NOMO-1 (cell line): ENCODE measurements around the gene ARIH1.
"Not testable (repeated sequence)": the region's sequence is repeated elsewhere in the genome, so short reads cannot be mapped to it uniquely, and the experiment has no call there.

Source experiments
- DNase-seq, 2 experiments: peaks; one replicate each; lab custom pipeline; 2025; ENCODE audit not compliant: unreplicated experiment in 2 of 2; lab: John Stamatoyannopoulos, UW

ARIH1 gene

GRCh38 chr15:72473614-72474465 lies at the start of gene ARIH1:
TSS of gene ARIH1 (plus strand) at chr15:72474330. CDS start at chr15:72474640, 310 bp downstream.
- peak; percentile 89 to 91 for DNase-seq

DNA sequence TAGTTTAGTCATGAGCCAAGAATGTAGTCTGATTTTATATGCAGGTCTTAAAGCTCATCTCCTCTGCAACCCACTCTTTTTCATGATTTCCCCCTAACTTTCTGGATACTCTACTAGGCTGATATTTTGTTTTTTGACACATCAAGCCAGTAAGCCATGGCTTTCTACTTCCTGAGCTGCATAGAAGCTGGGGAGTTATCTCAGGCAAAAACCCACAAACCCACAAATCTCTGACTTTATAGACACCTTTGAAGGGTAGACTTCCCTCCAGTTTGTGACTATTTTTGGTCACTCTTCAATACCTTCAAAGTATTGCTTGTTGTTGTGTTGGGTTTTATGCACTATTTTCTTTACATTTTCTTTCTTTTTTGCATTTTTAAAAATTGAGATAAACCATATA lies 47.4 kb upstream of the ARIH1 start:
- no peak for DNase-seq

GRCh38 chr15:72437650-72438316 lies 36.3 kb upstream of the ARIH1 start:
- no peak for DNase-seq

GRCh38 chr15:72442848-72443247 lies 31.3 kb upstream of the ARIH1 start:
- not testable (repeated sequence) for DNase-seq

DNA sequence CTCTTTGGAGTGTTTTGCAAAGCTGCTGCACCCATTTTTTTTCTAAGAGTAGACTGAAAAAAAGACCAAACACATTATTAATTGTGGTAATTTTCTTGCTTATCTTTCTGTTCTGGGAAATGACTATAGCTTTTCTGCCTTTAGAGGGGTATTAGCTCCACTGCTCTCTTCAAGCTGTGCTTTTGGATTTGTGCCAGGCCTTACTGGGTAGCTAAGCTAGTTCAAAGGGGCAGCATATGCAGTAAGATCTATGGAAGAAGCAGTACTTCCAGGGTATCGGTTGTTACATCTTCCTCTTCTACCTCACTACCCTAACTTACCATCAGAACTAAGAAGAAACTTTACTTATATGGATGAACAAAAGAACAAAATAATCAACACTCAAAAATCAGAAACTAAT lies 28.7 kb upstream of the ARIH1 start:
- no peak for DNase-seq

GRCh38 chr15:72450805-72451204 lies 23.3 kb upstream of the ARIH1 start:
- DNase-seq: no peak

GRCh38 chr15:72451224-72451623 lies 22.9 kb upstream of the ARIH1 start:
- no peak for DNase-seq

DNA sequence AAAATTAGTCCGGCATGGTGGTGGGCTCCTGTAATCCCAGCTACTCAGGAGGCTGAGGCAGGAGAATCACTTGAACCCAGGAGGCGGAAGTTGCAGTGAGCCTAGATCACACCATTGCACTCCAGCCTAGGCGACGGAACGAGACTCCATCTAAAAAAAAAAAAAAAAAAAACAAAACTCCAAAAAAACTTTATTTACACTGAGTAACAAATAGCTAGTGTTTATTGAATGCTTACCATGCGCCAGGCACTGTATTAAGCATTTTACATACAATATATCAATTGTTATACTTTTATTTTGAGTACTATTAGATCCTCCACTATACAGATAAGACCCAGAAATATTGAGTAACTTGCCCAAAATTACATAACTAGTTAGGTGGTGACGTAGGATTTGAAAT lies 17.4 kb upstream of the ARIH1 start:
- no peak for DNase-seq

DNA sequence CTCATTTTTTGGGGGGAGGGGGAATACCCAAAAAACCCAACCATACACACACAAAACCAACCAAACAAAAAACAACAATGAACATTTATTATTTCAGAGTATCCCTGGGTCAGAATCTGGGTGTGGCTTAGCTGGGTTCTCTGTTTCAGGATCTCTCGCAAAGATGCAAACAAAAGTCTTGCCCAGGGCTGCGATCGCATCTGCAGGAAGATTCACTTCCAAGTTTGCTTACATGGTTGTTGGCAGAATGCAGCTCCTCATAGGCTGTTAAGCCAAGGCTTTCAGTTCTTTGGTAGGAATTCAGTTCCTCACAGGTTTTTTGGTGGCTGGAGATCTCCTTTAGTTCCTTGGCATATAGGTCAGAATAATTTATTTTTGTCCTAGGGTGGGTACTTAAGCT lies 13.7 kb upstream of the ARIH1 start:
- DNase-seq: no peak

DNA sequence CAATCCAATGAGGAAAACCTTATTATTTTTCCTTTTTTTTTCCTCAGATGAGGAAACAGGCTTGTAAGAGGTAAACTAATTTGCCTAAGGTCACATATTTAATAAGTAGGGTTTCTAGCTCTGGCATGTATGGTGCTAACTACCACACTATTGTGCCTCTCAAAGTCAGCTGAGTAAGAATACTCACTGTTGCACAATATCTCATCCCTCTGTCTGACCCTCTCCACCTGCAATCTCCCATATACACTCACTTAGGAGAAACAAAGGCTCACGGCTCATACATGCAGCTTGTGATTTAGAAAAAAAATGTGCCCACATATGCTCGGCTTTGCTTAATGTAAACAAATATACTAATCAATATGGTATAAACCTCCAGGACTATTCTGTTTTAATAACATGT lies 10.4 kb upstream of the ARIH1 start:
- no peak for DNase-seq

GRCh38 chr15:72464251-72464650 lies 9.9 kb upstream of the ARIH1 start:
- DNase-seq: peak; percentile 11 to 38

DNA sequence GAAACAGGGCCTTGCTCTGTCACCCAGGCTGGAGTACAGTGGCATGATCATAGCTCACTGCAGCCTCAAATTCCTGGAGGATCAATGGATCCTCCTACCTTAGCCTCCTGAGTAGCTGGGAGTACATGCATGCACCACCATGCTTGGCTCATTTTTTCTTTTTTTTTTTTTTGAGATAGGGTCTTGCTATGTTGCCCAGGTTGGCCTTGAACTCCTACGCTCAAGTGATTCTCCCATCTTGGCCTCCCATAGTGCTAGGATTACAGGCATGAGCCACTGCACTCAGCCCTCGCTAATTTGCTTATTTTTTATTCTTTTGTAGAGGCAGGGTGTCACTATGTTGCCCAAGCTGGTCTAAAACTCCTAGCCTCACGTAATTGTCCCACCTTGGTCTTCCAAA lies 6.0 kb upstream of the ARIH1 start:
- DNase-seq: no peak

DNA sequence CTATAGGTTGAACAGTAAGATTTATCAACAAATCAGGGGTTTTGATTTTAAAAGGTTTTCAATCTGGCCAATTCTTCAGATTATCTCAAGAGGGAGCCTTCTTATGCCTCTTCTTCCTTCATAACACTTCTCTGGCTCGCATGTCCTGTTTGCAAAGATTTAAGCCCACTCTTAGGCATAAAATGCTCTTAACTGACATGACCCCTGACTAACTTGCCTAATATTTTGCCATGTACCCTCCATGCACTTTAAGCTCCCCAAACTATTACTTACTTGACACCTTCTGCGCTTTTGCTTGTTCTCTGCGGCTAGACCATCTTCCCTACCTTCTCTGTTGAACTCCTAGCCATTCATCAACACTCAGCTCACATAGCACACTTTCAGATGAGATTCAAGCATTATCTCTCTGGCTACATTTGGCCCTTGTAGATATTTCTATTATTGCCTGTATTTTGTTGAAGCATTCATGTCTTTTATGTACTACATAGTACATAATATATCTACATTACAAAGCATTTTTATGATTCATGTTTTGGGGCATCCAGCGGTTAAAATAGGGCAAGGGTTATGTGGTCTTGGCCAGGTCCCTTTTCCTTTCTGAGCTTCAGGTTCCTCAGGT lies 1.0 kb upstream of the ARIH1 start:
- DNase-seq: no peak

- DNase-seq: peak in 1 of 2 experiments; percentile 47
Measured at GRCh38 chr15:72474466-72474911, 359 bp downstream of the ARIH1 start.

- peak; percentile 76 to 86 for DNase-seq
Measured at GRCh38 chr15:72474912-72475628, 940 bp downstream of the ARIH1 start.

DNA sequence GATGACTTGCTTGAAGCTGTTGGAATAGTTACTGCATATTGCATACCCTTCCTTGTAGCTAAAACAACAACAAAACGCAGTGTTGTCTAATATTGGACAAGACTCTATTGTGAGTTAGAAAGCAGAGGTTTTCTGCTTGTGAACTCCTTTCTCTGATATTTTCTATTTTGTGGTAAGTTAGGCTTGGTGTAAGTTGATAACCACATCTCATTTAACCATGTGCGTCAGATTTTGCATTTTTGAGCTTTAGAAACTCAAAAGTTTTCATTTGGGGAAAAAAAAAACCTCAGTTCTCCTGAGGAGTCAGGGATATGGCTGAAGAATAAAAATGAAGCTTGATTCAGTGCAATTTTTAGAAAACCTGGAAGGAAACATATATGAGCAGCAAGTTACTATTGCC lies 1.5 kb downstream of the ARIH1 start:
- DNase-seq: no peak

DNA sequence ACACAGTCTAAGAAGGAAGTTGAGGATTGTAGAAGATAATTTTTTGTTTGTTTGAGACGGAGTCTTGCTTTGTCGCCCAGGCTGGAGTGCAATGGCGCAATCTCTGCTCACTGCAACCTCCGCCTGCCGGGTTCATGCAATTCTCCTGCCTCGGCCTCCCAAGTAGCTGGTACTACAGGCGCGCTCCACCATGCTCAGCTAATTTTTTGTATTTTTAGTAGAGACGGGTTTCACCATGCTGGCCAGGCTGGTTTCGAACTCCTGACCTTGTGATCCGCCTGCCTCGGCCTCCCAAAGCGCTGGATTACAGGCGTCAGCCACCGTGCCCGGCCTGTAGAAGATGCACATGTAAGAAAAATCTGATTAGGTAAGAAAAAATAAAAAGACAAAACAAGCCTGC lies 2.2 kb downstream of the ARIH1 start:
- not testable (repeated sequence) for DNase-seq

GRCh38 chr15:72481015-72481659 lies 7.0 kb downstream of the ARIH1 start:
- DNase-seq: no peak

DNA sequence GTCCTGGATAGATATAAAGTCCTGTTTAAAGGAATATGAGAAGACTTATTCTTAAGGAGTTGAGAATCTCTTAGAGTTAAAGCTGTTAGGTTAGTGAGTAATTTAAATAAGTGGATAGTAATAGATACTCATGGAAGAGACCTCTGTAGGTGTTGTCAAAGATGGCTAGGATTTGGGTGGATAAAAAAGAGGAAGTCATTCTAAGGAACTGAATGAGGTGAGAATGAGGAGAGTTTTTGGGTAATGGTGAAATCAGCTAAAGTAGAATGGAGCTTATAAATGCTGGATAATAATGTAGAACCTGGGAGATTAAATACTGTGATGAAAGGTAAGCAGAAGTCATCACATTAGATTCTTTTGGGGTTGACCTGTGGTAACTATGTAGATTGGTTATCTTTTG lies 8.1 kb downstream of the ARIH1 start:
- peak in 1 of 2 experiments; percentile 42 for DNase-seq

DNA sequence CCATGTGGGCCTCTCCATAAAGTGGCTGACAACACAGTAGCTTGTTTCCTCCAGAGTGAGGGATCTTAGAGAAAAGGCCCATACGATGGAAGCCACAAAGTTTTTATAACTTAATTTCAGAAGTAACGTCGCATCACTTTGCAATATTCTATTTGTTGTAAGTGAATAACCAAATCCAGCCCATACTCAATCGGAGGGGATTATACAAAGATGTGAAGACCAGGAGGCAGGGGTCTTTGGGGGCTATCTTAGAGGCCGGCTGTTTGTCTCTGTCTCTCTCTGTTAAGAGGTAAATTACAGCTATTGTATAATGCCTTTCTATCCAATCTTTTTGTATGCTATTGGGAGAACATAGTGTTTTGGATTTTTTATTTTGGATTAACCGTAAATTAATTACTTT lies 9.1 kb downstream of the ARIH1 start:
- DNase-seq: no peak
